Transverse colon (tissue), 3 donors: Measurements from ENCODE around the gene SVBP.

ENCODE experiments used
- CTCF ChIP-seq, 5 experiments: fragments of 200-600 bp in 3 of 5; fragments of 450-650 bp in 2 of 5; sonication (generic) in 3 of 5; IDR thresholded peaks; 1 replicate in 2 of 5; 2 replicates in 3 of 5; pipeline ENCODE4 v1.5.1; 2016 to 2017; ENCODE audit warnings: antibody characterized with exemption in 5 of 5, inconsistent platforms in 3 of 5, mild to moderate bottlenecking in 2 of 5, moderate library complexity in 1 of 5
- POLR2A ChIP-seq: fragments of 450-650 bp; IDR thresholded peaks from one replicate; pipeline ENCODE4 v1.6.1; 2016; ENCODE audit warnings: antibody characterized with exemption, mild to moderate bottlenecking, moderate library complexity

GRCh38 chr1:42765832-42766740 is 51.1 kb downstream of the SVBP start:
- TF ChIP-seq CTCF (IDR thresholded peaks at IDR 0.05) (peak in 4 of 5 experiments; percentile 20 to 46 (median 40)), POLR2A (no peak)
